AG10803 (cell line): ENCODE measurements around the gene ZKSCAN1.

Experiments used
- DNase-seq: peaks from one replicate; pipeline ENCODE4 v3.0.0; 2010; ENCODE audit warnings: low read depth
- H3K4me3 ChIP-seq: 2 replicates; pipeline ENCODE4 v1.5.1; 2011; ENCODE audit warnings: mild to moderate bottlenecking, low read length, control low read depth
- TF ChIP-seq, protein P1 (sequence below): conservative IDR thresholded peaks from 2 replicates; pipeline ENCODE4 v1.5.1; 2011; ENCODE audit warnings: mild to moderate bottlenecking, low read length, control low read depth, inconsistent platforms

The ZKSCAN1 gene

DNA sequence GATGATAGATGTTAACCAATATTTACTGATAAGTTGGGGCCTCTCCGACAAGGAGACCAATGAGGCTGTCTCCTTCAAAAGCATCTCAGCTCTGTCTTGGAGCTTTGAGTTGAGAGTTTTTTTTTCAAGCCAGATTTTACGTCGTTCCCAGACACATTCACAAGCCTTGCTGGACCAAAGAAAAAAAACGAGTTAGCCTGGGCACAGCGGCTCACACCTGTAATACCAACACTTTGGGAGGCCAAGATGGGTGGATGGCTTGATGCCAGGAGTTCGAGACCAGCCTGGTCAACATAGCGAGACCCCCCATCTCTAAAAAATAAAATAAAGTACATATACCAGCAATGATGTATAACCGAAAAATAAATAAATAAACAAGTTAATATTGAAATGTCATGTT lies 20.6 kb upstream of the ZKSCAN1 start:
- no peak overlapping the region for H3K4me3 ChIP-seq
- no peak for DNase-seq
- TF ChIP-seq, protein P1, sequence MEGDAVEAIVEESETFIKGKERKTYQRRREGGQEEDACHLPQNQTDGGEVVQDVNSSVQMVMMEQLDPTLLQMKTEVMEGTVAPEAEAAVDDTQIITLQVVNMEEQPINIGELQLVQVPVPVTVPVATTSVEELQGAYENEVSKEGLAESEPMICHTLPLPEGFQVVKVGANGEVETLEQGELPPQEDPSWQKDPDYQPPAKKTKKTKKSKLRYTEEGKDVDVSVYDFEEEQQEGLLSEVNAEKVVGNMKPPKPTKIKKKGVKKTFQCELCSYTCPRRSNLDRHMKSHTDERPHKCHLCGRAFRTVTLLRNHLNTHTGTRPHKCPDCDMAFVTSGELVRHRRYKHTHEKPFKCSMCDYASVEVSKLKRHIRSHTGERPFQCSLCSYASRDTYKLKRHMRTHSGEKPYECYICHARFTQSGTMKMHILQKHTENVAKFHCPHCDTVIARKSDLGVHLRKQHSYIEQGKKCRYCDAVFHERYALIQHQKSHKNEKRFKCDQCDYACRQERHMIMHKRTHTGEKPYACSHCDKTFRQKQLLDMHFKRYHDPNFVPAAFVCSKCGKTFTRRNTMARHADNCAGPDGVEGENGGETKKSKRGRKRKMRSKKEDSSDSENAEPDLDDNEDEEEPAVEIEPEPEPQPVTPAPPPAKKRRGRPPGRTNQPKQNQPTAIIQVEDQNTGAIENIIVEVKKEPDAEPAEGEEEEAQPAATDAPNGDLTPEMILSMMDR: no peak

DNA sequence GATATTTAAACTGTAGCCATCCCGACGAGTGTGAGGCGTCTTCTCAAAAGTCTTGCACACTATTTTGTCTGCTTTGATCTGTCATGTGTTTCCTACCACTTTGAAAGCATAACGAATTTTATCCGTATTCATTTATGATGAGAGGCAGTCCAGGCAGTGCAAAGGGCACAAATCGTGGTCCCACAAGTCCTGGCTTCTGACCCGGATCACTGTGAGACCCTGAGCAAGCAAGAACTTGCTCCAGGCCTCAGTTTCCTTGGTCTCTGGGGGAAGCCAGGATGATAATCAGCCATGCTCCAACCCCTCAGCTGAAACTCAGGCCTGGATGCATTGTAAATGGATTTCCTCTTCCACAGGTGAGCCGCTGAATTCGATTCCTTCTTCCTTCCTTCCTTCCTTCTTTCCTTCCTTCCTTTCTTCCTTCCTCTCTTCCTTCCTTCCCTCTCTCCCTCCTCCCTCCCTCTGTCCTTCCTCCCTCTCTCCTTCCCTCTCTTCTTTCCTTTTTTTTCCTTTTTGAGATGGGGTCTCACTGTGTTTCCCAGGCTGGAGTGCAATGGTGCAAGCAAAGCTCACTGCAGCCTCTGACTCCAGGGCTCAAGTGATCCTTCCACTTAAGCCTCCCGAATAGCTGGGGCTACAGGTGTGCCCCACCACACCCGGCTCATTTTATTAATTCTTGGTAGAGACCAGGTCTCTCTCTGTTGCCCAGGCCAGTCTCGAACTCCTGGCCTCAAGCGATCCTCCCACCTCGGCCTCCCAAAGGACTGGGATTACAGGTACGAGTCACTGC lies 18.4 kb upstream of the ZKSCAN1 start:
- TF ChIP-seq, protein P1: no peak
- H3K4me3 ChIP-seq: peak overlapping the region; percentile 41; the same call in 1 of the 2 replicates
- DNase-seq: no peak

GRCh38 chr7:99997545-99998137 lies 17.8 kb upstream of the ZKSCAN1 start:
- DNase-seq: peak; percentile 23
- H3K4me3 ChIP-seq: peak overlapping the region; percentile 41
- TF ChIP-seq, protein P1: no peak

GRCh38 chr7:100000239-100000638 lies 15.2 kb upstream of the ZKSCAN1 start:
- DNase-seq: no peak
- TF ChIP-seq, protein P1: no peak
- H3K4me3 ChIP-seq: no peak overlapping the region

GRCh38 chr7:100003711-100004661 lies 11.4 kb upstream of the ZKSCAN1 start:
- DNase-seq: no peak
- TF ChIP-seq, protein P1: no peak

GRCh38 chr7:100007887-100008286 lies 7.5 kb upstream of the ZKSCAN1 start:
- DNase-seq: no peak
- TF ChIP-seq, protein P1: no peak
- H3K4me3 ChIP-seq: no peak overlapping the region

More at GRCh38 chr7:100003711-100004661, 11.4 kb upstream of the ZKSCAN1 start:
- H3K4me3 ChIP-seq: no peak overlapping the region
